K562 (cell line): Measurements from ENCODE around the gene ZFP36. TPM values are rescaled to one million over a fixed set of nuclear protein-coding genes. Genes with fewer than 3 reads are reported as not detected.

Experiments
- BCLAF1 ChIP-seq, 2 experiments: fragments of 450-650 bp in 1 of 2; IDR thresholded peaks; 2 replicates each; pipeline ENCODE4 v1.6.1; 2011 to 2017; ENCODE audit warnings: low read depth in 2 of 2, antibody characterized with exemption in 1 of 2, borderline replicate concordance in 1 of 2, low read length in 1 of 2, mild to moderate bottlenecking in 1 of 2, mixed read lengths in 1 of 2; ENCODE audit not compliant: control insufficient read depth in 1 of 2
- CHD2 ChIP-seq: IDR thresholded peaks from 2 replicates; pipeline ENCODE4 v1.6.1; 2011; ENCODE audit warnings: low read depth, low read length
- CREB1 ChIP-seq, 2 experiments: sonication (generic) in 1 of 2; formaldehyde crosslinking in 1 of 2; IDR thresholded peaks; 2 replicates each; pipeline versions ENCODE4 v1.6.1 to v1.8.0; 2012 to 2022; ENCODE audit warnings: inconsistent platforms in 1 of 2, mild to moderate bottlenecking in 1 of 2, missing genetic modification reagents in 1 of 2, moderate library complexity in 1 of 2
- FOXM1 ChIP-seq, 2 experiments: fragments of 450-650 bp in 1 of 2; sonication (generic) in 1 of 2; formaldehyde crosslinking in 1 of 2; IDR thresholded peaks; 2 replicates each; pipeline versions ENCODE4 v1.6.1 to v1.9.0; 2017 to 2022; ENCODE audit warnings: low read depth in 2 of 2, mild to moderate bottlenecking in 2 of 2, missing genetic modification reagents in 1 of 2, moderate library complexity in 1 of 2
- GTF2E2 ChIP-seq: fragments of 200-800 bp; sonication (Bioruptor generic); IDR thresholded peaks from 2 replicates; pipeline ENCODE4 v1.6.1; 2016; ENCODE audit warnings: missing genetic modification characterization, missing compliant biosample characterization
- KAT7 ChIP-seq: sonication (generic); formaldehyde crosslinking; IDR thresholded peaks from 2 replicates; pipeline ENCODE4 v1.8.0; 2022; ENCODE audit warnings: missing genetic modification reagents, mild to moderate bottlenecking, borderline replicate concordance
- LCOR ChIP-seq: sonication (generic); formaldehyde crosslinking; IDR thresholded peaks from 2 replicates; pipeline ENCODE4 v1.8.0; 2022; ENCODE audit warnings: mild to moderate bottlenecking, missing genetic modification reagents
- MAX ChIP-seq: sonication (generic); formaldehyde crosslinking; IDR thresholded peaks from 2 replicates; pipeline ENCODE4 v1.9.0; 2022; ENCODE audit warnings: mild to moderate bottlenecking, missing genetic modification reagents
- MBD2 ChIP-seq: sonication (generic); IDR thresholded peaks from 2 replicates; pipeline ENCODE4 v1.6.1; 2016; ENCODE audit warnings: low read depth, borderline replicate concordance
- MCM5 ChIP-seq: fragments of 450-650 bp; IDR thresholded peaks from 2 replicates; pipeline ENCODE4 v1.6.1; 2016; ENCODE audit warnings: low read depth
- NEUROD1 ChIP-seq: fragments of 150-350 bp; IDR thresholded peaks from 2 replicates; pipeline ENCODE4 v1.6.1; 2014; ENCODE audit warnings: borderline replicate concordance, low read length, low read depth; ENCODE audit not compliant: partially characterized antibody
- PHF8 ChIP-seq: fragments of 200-600 bp; sonication (generic); IDR thresholded peaks from 2 replicates; pipeline ENCODE4 v1.6.1; 2012; ENCODE audit warnings: mixed run types, mild to moderate bottlenecking, inconsistent platforms, low read length, moderate library complexity, borderline replicate concordance
- TAF7 ChIP-seq: fragments of 450-650 bp; IDR thresholded peaks from 2 replicates; pipeline ENCODE4 v1.6.1; 2016; ENCODE audit warnings: missing genetic modification characterization, missing compliant biosample characterization
- ZFP91 ChIP-seq: sonication (generic); formaldehyde crosslinking; IDR thresholded peaks from 2 replicates; pipeline ENCODE4 v1.8.0; 2022; ENCODE audit warnings: mild to moderate bottlenecking, missing genetic modification reagents
- ZNF12 ChIP-seq: sonication (generic); formaldehyde crosslinking; IDR thresholded peaks from 2 replicates; pipeline ENCODE4 v1.4.0; 2020; ENCODE audit warnings: mild to moderate bottlenecking, missing genetic modification reagents
- ZNF197 ChIP-seq: fragments of 200-800 bp; sonication (Bioruptor generic); IDR thresholded peaks from 2 replicates; pipeline ENCODE4 v1.6.1; 2016; ENCODE audit warnings: low read depth, missing genetic modification characterization, missing compliant biosample characterization
- ZNF277 ChIP-seq: fragments of 250-450 bp; sonication (Bioruptor Pico); IDR thresholded peaks from 2 replicates; pipeline ENCODE4 v1.8.0; 2022; ENCODE audit warnings: inconsistent platforms, mild to moderate bottlenecking, moderate library complexity, borderline replicate concordance
- ZNF586 ChIP-seq: fragments of 450-650 bp; formaldehyde crosslinking; conservative IDR thresholded peaks from 2 replicates; pipeline ENCODE4 v1.4.0; 2020; ENCODE audit warnings: mild to moderate bottlenecking, moderate library complexity
- polyA plus RNA-seq, 8 experiments: library from polyadenylated mRNA; depleted of rRNA in 4 of 8; stranded (reverse) in 5 of 8; unstranded in 3 of 8; fragments of >200 nt; fragmentation: Nextera tagmentation in 2 of 8; fragmentation: Illumina TruSeq in 1 of 8; extraction: Ambion mirVana in 2 of 8; extraction: Trizol in 1 of 8; gene quantifications; 2 replicates each; pipeline versions ENCODE4 v1.2.1 to v1.2.3, GENCODE V29; 2011 to 2014; ENCODE audit warnings: inconsistent platforms in 1 of 8, missing spikeins in 1 of 8
- total RNA-seq, 7 experiments: library from RNA; depleted of rRNA in 6 of 7; stranded (reverse); fragments of >200 nt in 6 of 7; fragmentation: Illumina TruSeq in 2 of 7; extraction: Trizol in 2 of 7; gene quantifications; 2 replicates each; pipeline versions ENCODE4 v1.2.1 to v1.2.3, GENCODE V29; 2011 to 2021; ENCODE audit warnings: low replicate concordance in 1 of 7

ZFP36 gene
- total and polyA plus RNA-seq, 9 of the 15 experiments (the other 6 are each of a cell fraction or from before 2014, with no cell fraction given) = 1.0 to 20.1 (median 3.5) TPM

- TF ChIP-seq ZNF277 (CRISPR knock-in tag) = no peak
- 0 out of 2 replicates have a peak, but pooled peaks have one; percentile 46 for TF ChIP-seq LCOR (CRISPR knock-in tag)
- TF ChIP-seq CHD2 = peak; percentile 100
- no peak for TF ChIP-seq ZFP91 (CRISPR knock-in tag)
- no peak for TF ChIP-seq ZNF586 (CRISPR knock-in tag)
- TF ChIP-seq ZNF197 (CRISPR knock-in tag) = no peak
- no peak for TF ChIP-seq GTF2E2 (tag)
- TF ChIP-seq MBD2 = peak; percentile 69; the same call in 1 of the 2 replicates
- TF ChIP-seq FOXM1 (IDR thresholded peaks at IDR 0.05; ENCODE audit: low read depth) = peak; percentile 33; the same call in 1 of the 2 replicates
- no peak for TF ChIP-seq FOXM1 (CRISPR knock-in tag; IDR thresholded peaks at IDR 0.05; ENCODE audit: low read depth)
- no peak for TF ChIP-seq ZNF12 (CRISPR knock-in tag)
- TF ChIP-seq MAX (CRISPR knock-in tag) = peak; percentile 79
- TF ChIP-seq KAT7 (CRISPR knock-in tag) = peak; percentile 7; the same call in 1 of the 2 replicates
- TF ChIP-seq PHF8 = peak; percentile 89
- peak; percentile 73 for TF ChIP-seq TAF7 (tag)
- TF ChIP-seq CREB1 (IDR thresholded peaks at IDR 0.05) = peak; percentile 83
- peak; percentile 72 for TF ChIP-seq CREB1 (CRISPR knock-in tag; IDR thresholded peaks at IDR 0.05)
- TF ChIP-seq BCLAF1 (IDR thresholded peaks at IDR 0.05; ENCODE audit: borderline replicate concordance in 1 of 2, control insufficient read depth in 1 of 2, low read depth in 2 of 2, low read length in 1 of 2) = no peak
- peak; percentile 81 for TF ChIP-seq NEUROD1
- TF ChIP-seq MCM5 = no peak; the same call in 1 of the 2 replicates
Measured at GRCh38 chr19:39445196-39446111, 38.8 kb downstream of the ZFP36 start, which contains the start of gene SUPT5H (continued).
